H1 (cell line): ENCODE data around the gene SH2D7. TPM values are rescaled to one million over a fixed set of nuclear protein-coding genes. Genes with fewer than 3 reads are reported as not detected.

Source experiments
- CTCF ChIA-PET: fragments of 300-600 bp; sonication (Branson Sonifier 250); formaldehyde crosslinking; loops from one replicate; lab custom pipeline; 2021; ENCODE audit not compliant: partially characterized antibody; lab: Charles Lee
- POLR2A ChIA-PET: fragments of 300-600 bp; sonication (Branson Sonifier 250); formaldehyde crosslinking; loops from one replicate; lab custom pipeline; 2021; ENCODE audit warnings: inconsistent platforms; ENCODE audit not compliant: partially characterized antibody; lab: Charles Lee
- DNase-seq, 2 experiments: peaks; one replicate each; pipeline versions ENCODE4 v3.0.0 to v3.0.0-alpha.2; 2010 to 2022; ENCODE audit warnings: low spot score in 2 of 2, low read depth in 1 of 2, mixed read lengths in 1 of 2
- FAIRE-seq: peaks from 2 replicates; lab custom pipeline; 2011; peaks lifted over from hg19 to GRCh38; lab: Jason Lieb, UNC
- H2AFZ ChIP-seq: 2 replicates; pipeline ENCODE4 v1.8.1; 2012; ENCODE audit warnings: low read length, inconsistent platforms
- H2AK5ac ChIP-seq: 2 replicates; pipeline ENCODE4 v1.6.1; 2013; ENCODE audit warnings: low read depth, low read length
- H2BK120ac ChIP-seq: replicated peaks from 2 replicates; pipeline ENCODE3; 2013; ENCODE audit warnings: low read depth, low read length, inconsistent platforms
- H2BK12ac ChIP-seq: 2 replicates; pipeline ENCODE4 v1.6.1; 2013; ENCODE audit warnings: low read depth, low read length
- H2BK15ac ChIP-seq: 2 replicates; pipeline ENCODE4 v1.6.1; 2013; ENCODE audit warnings: low read length
- H2BK20ac ChIP-seq: 2 replicates; pipeline ENCODE4 v1.6.1; 2013; ENCODE audit warnings: low read length
- H2BK5ac ChIP-seq: 2 replicates; pipeline ENCODE4 v1.6.1; 2013; ENCODE audit warnings: low read depth, low read length
- H3K14ac ChIP-seq: 2 replicates; pipeline ENCODE4 v1.6.1; 2013; ENCODE audit warnings: inconsistent platforms; ENCODE audit not compliant: insufficient read length
- H3K18ac ChIP-seq: 2 replicates; pipeline ENCODE4 v1.6.1; 2013; ENCODE audit warnings: low read length; ENCODE audit errors: extremely low read depth
- H3K23ac ChIP-seq: 2 replicates; pipeline ENCODE4 v1.6.1; 2013; ENCODE audit warnings: inconsistent platforms; ENCODE audit not compliant: insufficient read length
- H3K23me2 ChIP-seq: 2 replicates; pipeline ENCODE4 v1.6.1; 2013; ENCODE audit warnings: low read depth, low read length
- H3K27ac ChIP-seq: 2 replicates; pipeline ENCODE4 v1.6.1; 2011; ENCODE audit warnings: low read depth, low read length, inconsistent platforms
- H3K27me3 ChIP-seq, 4 experiments: replicated peaks in 1 of 4; 1 replicate in 1 of 4; 2 replicates in 3 of 4; pipeline versions ENCODE4 v1.6.1 to v1.8.1; 2011 to 2013; ENCODE audit warnings: low read length in 3 of 4, mild to moderate bottlenecking in 3 of 4, inconsistent platforms in 2 of 4, mixed read lengths in 2 of 4, moderate library complexity in 1 of 4; ENCODE audit not compliant: control insufficient read depth in 3 of 4, insufficient read depth in 3 of 4; ENCODE audit errors: extremely low read depth in 1 of 4
- H3K36me3 ChIP-seq, 4 experiments: 2 replicates each; pipeline versions ENCODE4 v1.6.1 to v1.8.1; 2011 to 2013; ENCODE audit warnings: mild to moderate bottlenecking in 4 of 4, low read length in 3 of 4, moderate library complexity in 2 of 4, control low read depth in 1 of 4, inconsistent platforms in 1 of 4; ENCODE audit not compliant: insufficient read depth in 4 of 4, control insufficient read depth in 2 of 4
- H3K4ac ChIP-seq: replicated peaks from 2 replicates; pipeline ENCODE3; 2013; ENCODE audit warnings: low read length, low read depth, mixed read lengths, inconsistent platforms; ENCODE audit not compliant: insufficient read length
- H3K4me1 ChIP-seq, 4 experiments: replicated peaks in 1 of 4; 1 replicate in 1 of 4; 2 replicates in 3 of 4; pipeline versions ENCODE4 v1.6.1 to v1.8.1; 2011 to 2013; ENCODE audit warnings: low read length in 3 of 4, inconsistent platforms in 2 of 4, mixed read lengths in 1 of 4; ENCODE audit not compliant: insufficient read depth in 4 of 4, control insufficient read depth in 3 of 4
- H3K4me2 ChIP-seq, 2 experiments: 2 replicates each; pipeline versions ENCODE4 v1.6.1 to v1.8.1; 2011 to 2013; ENCODE audit warnings: low read depth in 2 of 2, low read length in 2 of 2, control low read depth in 1 of 2, inconsistent platforms in 1 of 2, mild to moderate bottlenecking in 1 of 2; ENCODE audit not compliant: insufficient read depth in 1 of 2
- H3K4me3 ChIP-seq, 4 experiments: fragments of 200-600, 300-600 bp in 1 of 4; sonication (generic), shearing (Covaris generic), sonication (Bioruptor Twin) in 1 of 4; 2 replicates each; pipeline versions ENCODE4 v1.5.1 to v1.8.1; 2011 to 2016; ENCODE audit warnings: low read length in 4 of 4, low read depth in 3 of 4, control low read depth in 2 of 4, inconsistent platforms in 2 of 4, mild to moderate bottlenecking in 2 of 4, mixed read lengths in 1 of 4, moderate library complexity in 1 of 4; ENCODE audit not compliant: insufficient read depth in 2 of 4; ENCODE audit errors: extremely low read depth in 1 of 4
- H3K56ac ChIP-seq: replicated peaks from 2 replicates; pipeline ENCODE3; 2013; ENCODE audit warnings: low read depth, mild to moderate bottlenecking, mixed read lengths, low read length, inconsistent platforms; ENCODE audit not compliant: insufficient read length
- H3K79me1 ChIP-seq: 2 replicates; pipeline ENCODE4 v1.6.1; 2013; ENCODE audit warnings: low read depth, low read length, control low read depth
- H3K79me2 ChIP-seq, 2 experiments: 2 replicates each; pipeline versions ENCODE4 v1.6.1 to v1.8.1; 2012 to 2013; ENCODE audit warnings: low read length in 2 of 2, mild to moderate bottlenecking in 2 of 2, inconsistent platforms in 1 of 2; ENCODE audit not compliant: insufficient read depth in 2 of 2, control insufficient read depth in 1 of 2
- H3K9ac ChIP-seq, 4 experiments: replicated peaks in 1 of 4; 1 replicate in 1 of 4; 2 replicates in 3 of 4; pipeline versions ENCODE4 v1.6.1 to v1.8.1; 2011 to 2013; ENCODE audit warnings: low read depth in 3 of 4, low read length in 3 of 4, control low read depth in 2 of 4, mild to moderate bottlenecking in 2 of 4, moderate library complexity in 2 of 4, inconsistent platforms in 1 of 4; ENCODE audit errors: extremely low read depth in 1 of 4
- H3K9me3 ChIP-seq, 2 experiments: 2 replicates each; pipeline versions ENCODE4 v1.6.1 to v1.8.1; 2012 to 2013; ENCODE audit warnings: mild to moderate bottlenecking in 2 of 2, moderate library complexity in 2 of 2, control low read depth in 1 of 2, inconsistent platforms in 1 of 2, low read depth in 1 of 2, low read length in 1 of 2, mixed read lengths in 1 of 2; ENCODE audit not compliant: insufficient read depth in 2 of 2
- H4K20me1 ChIP-seq, 2 experiments: replicated peaks in 1 of 2; 2 replicates each; pipeline versions ENCODE3 to v1.8.1; 2011 to 2013; ENCODE audit warnings: inconsistent platforms in 2 of 2, low read length in 2 of 2, mild to moderate bottlenecking in 1 of 2; ENCODE audit not compliant: insufficient read depth in 2 of 2, control insufficient read depth in 1 of 2
- H4K5ac ChIP-seq: 2 replicates; pipeline ENCODE4 v1.6.1; 2013; ENCODE audit warnings: low read length, low read depth, mixed read lengths, inconsistent platforms; ENCODE audit not compliant: insufficient read length
- H4K8ac ChIP-seq: 2 replicates; pipeline ENCODE4 v1.8.0; 2013; ENCODE audit warnings: mild to moderate bottlenecking, moderate library complexity, low read length, inconsistent platforms; ENCODE audit not compliant: insufficient read depth; ENCODE audit errors: extremely low read depth
- H4K91ac ChIP-seq: replicated peaks from 2 replicates; pipeline ENCODE3; 2013; ENCODE audit warnings: low read length, mixed read lengths, inconsistent platforms; ENCODE audit not compliant: insufficient read length
- BACH1 ChIP-seq: IDR thresholded peaks from 2 replicates; pipeline ENCODE4 v1.6.1; 2012; ENCODE audit warnings: low read length, improper control_type of control experiment
- EGR1 ChIP-seq: IDR thresholded peaks from 2 replicates; pipeline ENCODE4 v1.6.1; 2011; ENCODE audit warnings: low read depth, low read length, borderline replicate concordance
- EP300 ChIP-seq, 2 experiments: IDR thresholded peaks; 1 replicate in 1 of 2; 2 replicates in 1 of 2; pipeline ENCODE4 v1.6.1; 2011 to 2012; ENCODE audit warnings: low read depth in 2 of 2, low read length in 2 of 2, mild to moderate bottlenecking in 2 of 2, borderline replicate concordance in 1 of 2, inconsistent platforms in 1 of 2, moderate library complexity in 1 of 2
- EZH2 ChIP-seq: fragments of 200-600 bp; sonication (generic); IDR thresholded peaks from 2 replicates; pipeline ENCODE4 v1.7.1; 2012; ENCODE audit warnings: low read depth, mild to moderate bottlenecking, moderate library complexity, low read length, inconsistent platforms; ENCODE audit not compliant: severe bottlenecking
- JUND ChIP-seq: IDR thresholded peaks from 2 replicates; pipeline ENCODE4 v1.6.1; 2011; ENCODE audit warnings: mild to moderate bottlenecking, improper control_type of control experiment, low read length
- MAFK ChIP-seq: IDR thresholded peaks from 2 replicates; pipeline ENCODE4 v1.6.1; 2012; ENCODE audit warnings: low read depth, mild to moderate bottlenecking, improper control_type of control experiment, low read length
- MAX ChIP-seq: IDR thresholded peaks from 2 replicates; pipeline ENCODE4 v1.6.1; 2012; ENCODE audit warnings: inconsistent platforms
- POLR2A ChIP-seq, 2 experiments: IDR thresholded peaks; 1 replicate in 1 of 2; 2 replicates in 1 of 2; pipeline ENCODE4 v1.6.1; 2011; ENCODE audit warnings: low read depth in 2 of 2, low read length in 2 of 2, mild to moderate bottlenecking in 2 of 2; ENCODE audit errors: control extremely low read depth in 1 of 2
- RAD21 ChIP-seq, 2 experiments: IDR thresholded peaks in 1 of 2; conservative IDR thresholded peaks in 1 of 2; 2 replicates each; pipeline ENCODE4 v1.6.1; 2011; ENCODE audit warnings: low read depth in 2 of 2, low read length in 2 of 2, improper control_type of control experiment in 1 of 2, inconsistent platforms in 1 of 2, mild to moderate bottlenecking in 1 of 2, moderate library complexity in 1 of 2
- SIN3A ChIP-seq, 2 experiments: IDR thresholded peaks in 1 of 2; conservative IDR thresholded peaks in 1 of 2; 2 replicates each; pipeline ENCODE4 v1.6.1; 2011 to 2012; ENCODE audit warnings: low read length in 2 of 2, improper control_type of control experiment in 1 of 2, low read depth in 1 of 2, mild to moderate bottlenecking in 1 of 2
- SP1 ChIP-seq: IDR thresholded peaks from 2 replicates; pipeline ENCODE4 v1.6.1; 2011; ENCODE audit warnings: low read depth, low read length
- WGBS, 2 experiments: shearing (Covaris generic) in 1 of 2; methylation state at CpG; one replicate each; pipeline versions ENCODE4 v1.1.6 to v1.1.7; 2013 to 2015; ENCODE audit warnings: low lambda C conversion rate in 2 of 2, mixed read lengths in 2 of 2, inconsistent platforms in 1 of 2, low coverage in 1 of 2, missing lambda C conversion rate in 1 of 2; ENCODE audit not compliant: insufficient replicate concordance in 2 of 2, insufficient coverage in 1 of 2, insufficient read length in 1 of 2; ENCODE audit errors: extremely low coverage in 1 of 2, missing lambda C conversion rate in 1 of 2; 5-methylcytosine and 5-hydroxymethylcytosine counted together
- polyA plus RNA-seq, 7 experiments: library from polyadenylated mRNA; depleted of rRNA in 3 of 7; stranded (reverse) in 5 of 7; unstranded in 2 of 7; fragments of >200 nt in 5 of 7; fragments of 200-250 nt in 2 of 7; gene quantifications; 1 replicate in 5 of 7; 2 replicates in 1 of 7; 4 replicates in 1 of 7; pipeline versions ENCODE4 v1.2.1 to v1.2.3, GENCODE V29; 2011 to 2013; ENCODE audit warnings: missing spikeins in 2 of 7, mixed read lengths in 2 of 7
- total RNA-seq: library from RNA; stranded (reverse); fragmentation: NEBNext Ultra II Directional; extraction: Animal tissue kit (Norgen Biotek cat#: 25700); gene quantifications from 2 replicates; pipeline ENCODE4 v1.2.1, GENCODE V29; 2021

The SH2D7 gene
- total and polyA plus RNA-seq, 2 of the 8 experiments (the other 6 are each of a cell fraction or from before 2014, with no cell fraction given): not detected

- Histone ChIP-seq H3K9me3 (no peaks in the 10 kb centered on the region), H2BK120ac (no peak overlapping the region), H3K36me3 (no peaks in the 10 kb centered on the region), H3K23me2 (peaks cover 9% of the 10 kb centered on the region), H3K27ac (no peak overlapping the region), H4K5ac (no peak overlapping the region), H3K27me3 (no peaks in the 10 kb centered on the region), H4K91ac (no peak overlapping the region), H2BK20ac (no peak overlapping the region), H3K9ac (no peak overlapping the region), H3K4me1 (peaks cover 0 to 11% (median 6%) of the 10 kb centered on the region in 4 experiments; a peak in 5 of 7 replicates), H3K56ac (no peak overlapping the region), H3K79me1 (peaks cover 5% of the 10 kb centered on the region), H3K79me2 (peaks cover 0 to 11% of the 10 kb centered on the region in 2 experiments; a peak in 2 of 4 replicates), H4K20me1 (no peaks in the 10 kb centered on the region), H3K4ac (no peak overlapping the region), H3K4me2 (peak overlapping the region; percentile 57 to 66), H2BK5ac (no peak overlapping the region), H4K8ac (peak overlapping the region; percentile 53; the same call in 1 of the 2 replicates), H2AFZ (no peak overlapping the region), H3K18ac (no peak overlapping the region), H3K4me3 (peak overlapping the region in 1 of 4 experiments; percentile 22; a peak in 2 of 8 replicates), H3K23ac (no peak overlapping the region), H3K14ac (no peak overlapping the region), H2BK12ac (no peak overlapping the region), H2AK5ac (no peak overlapping the region), H2BK15ac (peak overlapping the region; percentile 83; the same call in 1 of the 2 replicates)
- DNase-seq (peak in 1 of 2 experiments; percentile 23), FAIRE-seq (no peak)
- POLR2A ChIA-PET: no interaction called here
- CTCF ChIA-PET: interaction anchor here (0.5 to 2.2 kb wide), 12 partner anchors 13 to 229 kb away, joined by 3 to 6 read pairs (median 4); no protein-coding TSS in a partner anchor
- WGBS, 2 experiments: 69% methylated on average over 7 of the region's 7 CpGs; no CpG with 5 or more reads in 1 of the 2 experiments
- TF ChIP-seq MAX (0 out of 2 replicates have a peak, but pooled peaks have one; percentile 26), SP1 (peak; percentile 96), POLR2A (IDR thresholded peaks at IDR 0.05; ENCODE audit: control extremely low read depth in 1 of 2, low read depth in 2 of 2, low read length in 2 of 2) (peak in 1 of 2 experiments; percentile 38; a peak in 2 of 3 replicates), BACH1 (peak; percentile 45; the same call in 1 of the 2 replicates), EGR1 (no peak), JUND (no peak), EZH2 (no peak), SIN3A (conservative IDR thresholded peaks at IDR 0.05 in 1 of 2, IDR thresholded peaks at IDR 0.05 in 1 of 2; ENCODE audit: low read depth in 1 of 2, low read length in 2 of 2) (peak in 1 of 2 experiments; percentile 57; a peak in 1 of 4 replicates), RAD21 (IDR thresholded peaks at IDR 0.05 in 1 of 2, conservative IDR thresholded peaks at IDR 0.05 in 1 of 2; ENCODE audit: low read depth in 2 of 2, low read length in 2 of 2) (0 out of 4 replicates have a peak, but pooled peaks of 1 of the 2 experiments have one; percentile 7), MAFK (peak; percentile 90), EP300 (IDR thresholded peaks at IDR 0.05; ENCODE audit: borderline replicate concordance in 1 of 2, low read depth in 2 of 2, low read length in 2 of 2) (peak in 1 of 2 experiments; percentile 9; a peak in 1 of 3 replicates)
Observed at GRCh38 chr15:78075490-78076230, 16.7 kb upstream of the SH2D7 start.
